Activated T-cell treated with anti-CD3 and anti-CD28 coated beads for 4 hours (primary cell): Measurements from ENCODE around the gene INTS4.
"Not testable (repeated sequence)": the region's sequence is repeated elsewhere in the genome, so short reads cannot be mapped to it uniquely, and the experiment has no call there.

ENCODE experiments used
- DNase-seq: peaks from one replicate; pipeline ENCODE4 v3.0.0-alpha.2; 2020

The INTS4 gene

DNA sequence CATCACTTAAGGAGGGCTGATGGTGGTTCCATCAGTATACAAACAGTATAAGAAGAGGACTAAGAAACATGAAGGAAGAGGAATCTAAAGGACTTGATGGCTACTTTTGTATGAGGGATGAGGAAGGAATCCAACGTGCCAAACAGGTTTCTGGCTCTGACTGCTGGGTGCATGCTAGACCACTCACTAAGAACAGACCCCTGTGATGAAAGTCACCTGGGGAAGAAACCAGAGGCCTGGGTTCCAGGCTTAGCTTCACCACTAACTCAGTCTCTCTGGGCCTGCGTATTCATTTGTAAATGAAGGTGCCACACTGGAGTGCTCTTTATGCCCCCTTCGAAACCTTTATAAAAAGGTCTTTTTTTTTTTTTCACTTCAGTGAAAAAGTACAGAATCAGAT lies 118.4 kb downstream of the INTS4 start:
- DNase-seq = no peak

DNA sequence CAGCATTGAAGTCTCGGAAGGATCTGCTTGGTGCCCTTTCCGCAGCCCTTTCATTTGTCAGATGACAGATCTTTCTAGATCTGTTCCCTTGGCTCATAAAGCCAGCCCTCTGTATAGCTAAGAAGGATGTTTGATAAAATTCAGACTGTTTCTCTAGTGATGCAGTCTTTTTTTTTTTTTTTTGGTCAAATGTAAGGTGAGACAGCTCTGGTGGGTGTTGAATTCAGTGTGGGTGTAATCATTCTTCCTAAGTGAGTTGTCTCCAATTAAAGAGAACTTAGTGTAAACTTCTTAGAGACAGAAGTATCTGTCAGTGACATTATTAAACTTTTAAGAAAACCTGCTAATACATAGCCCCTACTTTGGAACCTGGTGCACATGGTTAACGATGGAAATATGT lies 120.3 kb downstream of the INTS4 start:
- no peak for DNase-seq

DNA sequence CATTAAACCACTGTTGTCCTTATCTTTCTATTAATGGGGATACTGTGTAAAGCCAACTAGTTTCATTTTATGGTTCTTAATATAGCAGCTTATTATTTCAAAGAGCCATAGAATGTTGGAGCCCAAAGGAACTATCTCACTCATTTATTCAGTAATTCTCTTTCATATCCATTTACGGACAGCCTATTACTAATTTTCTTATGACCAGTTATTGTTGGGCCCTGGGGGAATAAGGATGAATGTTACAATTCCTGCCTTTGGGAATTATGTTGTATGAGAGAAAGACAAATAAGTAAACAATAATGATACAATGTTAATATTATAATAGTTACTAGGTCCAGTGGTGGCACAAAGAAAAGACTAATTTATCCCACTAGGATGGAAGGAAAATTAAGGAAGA lies 121.1 kb downstream of the INTS4 start:
- DNase-seq = no peak

DNA sequence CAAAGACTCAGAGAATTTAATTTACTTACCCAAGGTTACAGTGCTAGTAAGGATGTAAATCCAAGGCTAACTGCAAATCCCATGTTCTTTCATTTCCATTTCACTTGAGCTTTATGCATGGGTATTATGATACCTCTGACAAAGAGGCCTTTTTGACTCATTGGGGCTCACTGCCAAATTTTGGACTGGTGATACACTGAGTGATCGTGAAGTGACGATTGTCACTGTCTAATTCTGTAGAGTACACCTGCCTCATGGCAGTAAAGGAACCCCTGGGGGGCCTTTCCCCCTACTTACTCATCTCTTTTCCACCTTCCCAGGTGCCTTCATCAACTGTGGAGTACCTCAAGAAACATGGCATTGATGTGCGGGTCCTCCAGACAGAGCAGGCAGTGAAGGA lies 122.6 kb downstream of the INTS4 start:
- DNase-seq = no peak

DNA sequence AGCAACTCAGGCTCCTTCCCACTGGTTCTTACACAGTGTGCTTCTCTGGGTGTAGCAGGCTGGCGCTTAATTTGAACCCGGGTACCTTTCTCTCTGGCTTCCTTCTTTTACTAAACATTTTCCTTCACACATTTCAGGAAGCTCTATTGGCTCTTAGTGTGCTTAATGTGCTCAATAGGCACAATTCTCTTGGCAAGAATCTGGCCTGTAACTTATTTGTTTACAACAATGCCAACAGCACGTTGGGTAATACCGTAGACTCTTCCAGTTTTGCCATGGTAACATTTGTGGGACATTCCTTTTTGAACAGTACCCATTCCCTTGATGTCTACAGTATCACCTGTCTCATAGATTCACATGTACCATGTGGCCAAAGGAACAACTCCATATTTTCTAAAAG lies 125.7 kb downstream of the INTS4 start:
- no peak for DNase-seq

DNA sequence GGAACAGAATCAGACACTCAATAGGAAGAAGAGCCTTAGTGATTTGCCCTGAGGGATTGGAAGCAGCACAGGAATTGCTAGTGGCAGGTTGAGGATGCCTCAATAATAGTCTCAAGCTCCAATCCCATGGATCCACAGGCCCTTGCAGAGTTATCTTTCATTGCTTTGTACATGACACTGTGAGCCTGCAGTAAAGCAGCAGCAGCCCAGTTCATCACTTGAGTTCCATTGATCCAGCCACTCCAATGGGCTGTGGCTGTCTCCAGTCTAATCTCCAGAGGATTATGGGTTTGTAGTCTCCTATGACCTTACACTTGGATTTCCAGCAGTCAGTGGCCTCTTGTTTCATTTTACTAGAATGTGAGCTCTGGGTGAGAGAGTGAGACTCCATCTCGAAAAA lies 128.1 kb downstream of the INTS4 start:
- no peak for DNase-seq

DNA sequence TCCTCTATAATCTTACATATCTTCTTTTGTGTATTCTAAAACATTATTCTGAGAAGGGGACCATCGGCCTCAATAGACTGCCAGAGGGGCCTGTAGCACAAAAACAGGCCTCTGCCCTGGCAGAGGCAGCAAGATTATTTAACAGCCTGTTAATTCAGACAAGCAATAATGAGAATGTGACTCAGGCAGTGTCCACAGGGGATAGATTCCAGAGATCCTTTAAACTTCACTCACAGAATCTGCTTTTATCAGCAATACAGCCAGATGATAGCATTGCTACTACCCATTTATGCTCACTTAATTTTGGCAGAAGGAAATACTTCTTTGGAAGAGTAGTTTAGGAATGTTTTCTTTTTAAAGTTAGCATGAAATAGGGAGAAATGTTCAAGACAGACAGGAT lies 128.7 kb downstream of the INTS4 start:
- no peak for DNase-seq

DNA sequence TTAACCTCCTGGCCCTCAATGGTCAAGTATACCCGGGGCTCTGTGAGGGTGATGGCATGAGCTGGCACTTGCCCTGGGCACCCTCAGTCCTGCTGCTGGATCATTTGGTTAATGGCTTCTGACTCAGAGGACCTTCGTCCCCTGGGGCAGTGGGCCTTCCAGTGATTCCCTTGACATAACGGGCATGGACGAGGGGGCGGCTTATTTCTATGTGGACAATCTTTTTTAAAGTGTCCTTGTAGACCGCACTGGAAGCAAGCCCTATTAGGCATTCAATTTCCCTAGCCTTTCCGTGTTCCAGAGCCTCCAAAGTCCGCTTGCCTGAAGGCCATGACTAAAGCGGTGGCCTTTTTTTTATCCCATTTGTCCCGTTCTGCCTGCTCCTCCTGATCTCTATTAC lies 133.0 kb downstream of the INTS4 start:
- not testable (repeated sequence) for DNase-seq

DNA sequence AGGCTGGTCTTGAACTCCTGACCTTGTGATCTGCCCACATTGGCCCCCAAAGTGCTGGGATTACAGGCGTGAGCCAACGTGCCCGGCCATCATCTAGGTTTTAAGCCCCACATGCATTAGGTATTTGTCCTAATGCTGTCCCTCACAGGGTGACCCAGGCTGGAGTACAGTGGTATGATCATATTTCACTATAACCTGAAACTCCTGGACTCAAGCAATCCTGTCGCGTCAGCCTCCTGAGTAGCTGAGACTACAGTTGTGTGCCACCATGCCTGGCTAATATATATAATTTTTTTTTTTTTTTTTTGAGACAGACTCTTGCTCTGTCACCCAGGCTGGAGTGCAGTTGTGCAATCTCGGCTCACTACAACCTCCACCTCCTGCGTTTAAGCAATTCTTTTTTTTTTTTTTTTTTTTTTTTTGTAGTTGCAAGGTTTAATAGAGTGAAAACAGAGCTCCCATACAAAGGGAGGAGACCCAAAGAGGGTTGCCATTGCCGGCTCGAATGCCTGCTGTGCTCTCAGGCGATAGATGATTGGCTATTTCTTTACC lies 136.5 kb downstream of the INTS4 start:
- DNase-seq = not testable (repeated sequence)

DNA sequence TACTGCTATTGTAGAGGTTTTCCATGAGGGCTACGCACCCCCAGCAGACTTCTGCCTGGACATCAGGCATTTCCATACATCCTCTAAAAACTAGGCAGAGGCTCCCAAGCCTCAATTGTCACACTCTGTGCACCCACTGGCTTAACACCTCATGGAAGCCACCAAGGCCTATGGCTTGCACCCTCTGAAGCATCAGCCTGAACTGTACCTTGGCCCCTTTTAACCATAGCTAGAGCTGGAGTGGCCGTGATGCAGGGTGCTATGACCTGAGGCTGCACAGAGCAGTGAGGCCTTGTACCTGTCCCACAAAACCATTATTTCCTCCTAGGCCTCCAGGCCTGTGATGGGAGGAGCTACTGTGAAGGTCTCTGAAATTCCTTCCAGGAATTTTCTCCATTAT lies 139.6 kb downstream of the INTS4 start:
- no peak for DNase-seq

DNA sequence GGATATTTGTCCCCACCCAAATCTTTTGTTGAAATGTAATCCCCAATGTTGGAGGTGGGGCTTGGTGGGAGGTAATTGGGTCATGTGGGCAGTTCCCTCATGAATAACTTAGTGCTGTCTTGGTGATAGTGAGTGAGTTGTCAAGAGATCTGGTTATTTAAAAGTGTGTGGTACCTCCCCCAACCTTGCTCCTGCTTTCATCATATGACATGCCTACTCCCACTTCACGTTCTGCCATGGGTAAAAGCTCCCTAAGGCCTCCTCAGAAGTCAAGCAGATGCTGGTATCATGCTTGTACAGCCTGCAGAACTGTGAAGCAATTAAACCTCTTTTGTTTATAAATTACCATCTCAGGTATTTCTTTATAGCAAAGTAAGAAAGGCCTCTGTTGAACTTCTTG lies 143.0 kb downstream of the INTS4 start:
- no peak for DNase-seq

DNA sequence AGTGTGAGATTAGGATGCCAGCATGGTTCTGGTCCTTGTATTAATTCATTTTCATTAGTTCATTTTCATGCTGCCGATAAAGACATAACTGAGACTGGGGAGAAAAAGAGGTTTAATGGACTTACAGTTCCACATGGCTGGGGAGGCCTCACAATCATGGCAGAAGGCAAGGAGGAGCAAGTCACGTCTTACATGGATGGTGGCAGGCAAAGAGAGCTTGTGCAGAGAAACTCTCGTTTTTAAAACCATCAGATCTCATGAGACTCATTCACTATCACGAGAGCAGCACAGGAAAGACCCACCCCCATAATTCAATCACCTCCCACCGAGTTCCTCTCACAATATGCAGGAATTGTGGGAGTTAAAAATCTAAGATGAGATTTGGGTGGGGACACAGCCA lies 150.8 kb downstream of the INTS4 start:
- DNase-seq = not testable (repeated sequence)

DNA sequence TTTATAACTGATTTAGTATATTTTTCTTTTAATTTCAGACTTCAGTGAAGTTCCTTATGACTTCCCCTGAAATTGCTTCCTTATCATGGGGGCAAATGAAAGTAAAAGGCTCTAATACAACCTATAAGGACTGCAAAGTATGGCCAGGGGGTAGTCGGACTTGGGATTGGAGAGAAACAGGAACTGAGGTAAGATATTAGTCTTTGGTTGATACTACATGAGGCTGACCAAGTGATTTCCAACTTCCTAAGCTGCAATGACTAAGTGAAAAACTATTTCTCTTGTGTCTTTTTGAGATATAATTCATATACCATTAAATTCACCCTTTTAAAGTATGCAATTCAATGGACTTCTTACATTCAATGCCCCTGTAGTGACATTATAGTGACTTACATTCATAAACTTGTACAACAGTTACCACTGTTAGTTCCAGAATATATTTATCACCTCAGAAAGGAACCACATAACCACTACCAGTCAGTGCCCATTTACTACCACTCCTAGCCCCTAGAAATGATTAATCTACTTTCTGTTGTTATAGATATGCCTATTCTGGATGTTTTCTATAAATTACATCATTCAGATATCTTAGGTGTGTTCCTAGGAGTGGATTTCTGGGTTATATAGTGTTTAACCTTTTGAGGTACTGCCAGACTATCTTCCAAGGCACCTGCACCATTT lies 151.9 kb downstream of the INTS4 start:
- DNase-seq = no peak

DNA sequence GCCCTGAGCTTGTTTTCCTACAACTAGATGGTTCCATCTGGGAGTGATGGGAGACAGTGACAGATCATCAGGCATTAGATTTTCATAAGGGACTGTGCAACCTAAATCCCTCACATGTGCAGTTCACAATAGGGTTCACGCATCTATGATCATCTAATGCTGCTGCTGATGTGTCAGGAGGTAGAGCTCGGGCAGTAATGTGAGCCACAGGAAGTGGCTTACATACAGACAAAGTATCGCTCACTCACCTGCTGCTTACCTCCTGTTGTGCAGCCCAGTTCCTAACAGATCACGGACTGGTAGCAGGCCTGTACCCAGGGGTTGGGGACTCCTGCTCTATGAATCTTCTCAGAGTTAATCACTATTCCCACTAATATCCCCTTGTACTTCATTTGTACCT lies 161.2 kb downstream of the INTS4 start:
- no peak for DNase-seq

DNA sequence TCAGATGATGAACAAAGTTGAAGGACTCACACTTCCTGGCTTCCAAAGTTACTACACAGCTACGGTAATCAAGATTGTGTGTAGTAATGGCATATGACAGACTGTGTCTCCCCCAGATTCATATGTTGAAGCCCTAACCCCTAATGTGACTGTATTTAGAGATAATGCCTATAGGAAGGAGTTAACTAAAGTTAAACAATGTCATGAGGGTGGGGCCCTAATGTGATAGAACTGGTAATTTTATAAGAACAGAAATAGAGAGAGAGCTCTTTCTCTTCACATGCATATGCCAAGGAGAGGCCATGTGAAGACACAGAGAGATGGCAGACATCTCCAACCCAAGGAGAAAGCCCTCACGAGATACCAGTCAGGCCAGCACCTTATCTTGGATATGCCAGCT lies 165.5 kb downstream of the INTS4 start:
- no peak for DNase-seq
